NCI-H524 treated with DMSO at 0.1 percent for 48 hours (cell line): ENCODE measurements around the gene TFEB.
A peak's percentile ranks its signal among the peaks of the same experiment; 100 is the strongest.
"Not testable (repeated sequence)": the region's sequence is repeated elsewhere in the genome, so short reads cannot be mapped to it uniquely, and the experiment has no call there.

Source experiments
- DNase-seq: peaks from one replicate; lab custom pipeline; 2025; lab: John Stamatoyannopoulos, UW

TFEB gene

GRCh38 chr6:41735427-41736185, at the start of gene TFEB:
TSS of gene TFEB (minus strand) at chr6:41735608. CDS start at chr6:41691213, 44,395 bp downstream.
- peak; percentile 43 for DNase-seq

- no peak for DNase-seq
Measured at GRCh38 chr6:41784581-41785171, 49.3 kb upstream of the TFEB start.

- DNase-seq = no peak
Measured at GRCh38 chr6:41783106-41783780, 47.8 kb upstream of the TFEB start.

- no peak for DNase-seq
Measured at GRCh38 chr6:41781366-41781730, 45.9 kb upstream of the TFEB start.

GRCh38 chr6:41780551-41781365, 45.4 kb upstream of the TFEB start, which contains the start of gene PRICKLE4:
TSS of gene PRICKLE4 (plus strand) at chr6:41780782. CDS start at chr6:41783474, 2,692 bp downstream.
- DNase-seq = no peak

GRCh38 chr6:41779788-41780550, 44.6 kb upstream of the TFEB start, which contains the start of gene FRS3:
TSS of gene FRS3 (minus strand) at chr6:41779900. CDS start at chr6:41776987, 2,913 bp downstream.
- peak; percentile 45 for DNase-seq

GRCh38 chr6:41779336-41779735, 43.9 kb upstream of the TFEB start:
- DNase-seq = no peak

- no peak for DNase-seq
Measured at GRCh38 chr6:41778895-41779294, 43.5 kb upstream of the TFEB start.

GRCh38 chr6:41777551-41778285, 42.3 kb upstream of the TFEB start:
- no peak for DNase-seq

GRCh38 chr6:41775293-41775882, 40.0 kb upstream of the TFEB start:
- no peak for DNase-seq

- DNase-seq = no peak
Measured at GRCh38 chr6:41774841-41775240, 39.4 kb upstream of the TFEB start.

GRCh38 chr6:41771058-41771983, 35.9 kb upstream of the TFEB start:
- no peak for DNase-seq

GRCh38 chr6:41770381-41771057, 35.1 kb upstream of the TFEB start:
- DNase-seq = no peak

- DNase-seq = no peak
Measured at GRCh38 chr6:41769376-41769775, 34.0 kb upstream of the TFEB start.

GRCh38 chr6:41768545-41769308, 33.3 kb upstream of the TFEB start:
- no peak for DNase-seq

- DNase-seq = no peak
Measured at GRCh38 chr6:41767112-41767833, 31.9 kb upstream of the TFEB start.

- DNase-seq = not testable (repeated sequence)
Measured at GRCh38 chr6:41766043-41766664, 30.7 kb upstream of the TFEB start.
